HepG2 (cell line): ENCODE measurements around the gene FCRL2. TPM values are rescaled to one million over a fixed set of nuclear protein-coding genes. Genes with fewer than 3 reads are reported as not detected.

Experiments
- ATAC-seq: fragments of 200-7000 bp; cut with Tn5 transposase; 3 replicates; pipeline ENCODE4 v1.9.1; 2020; ENCODE audit warnings: mild to moderate bottlenecking, moderate library complexity
- BruUV-seq: library from RNA; stranded (reverse); fragments of 400-500 nt; replicated peaks from 2 replicates; lab custom pipeline; 2021; lab: Mats Ljungman, UMichigan
- CTCF ChIA-PET: fragments of 300-600 bp; formaldehyde crosslinking; extraction: SDS; loops from one replicate; lab custom pipeline; 2021; ENCODE audit warnings: low total read pairs, inconsistent platforms, low intra/inter-chr PET ratio; lab: Yijun Ruan, JAX
- POLR2A ChIA-PET: fragments of 350-600 bp; sonication (Branson Sonifier 250); formaldehyde crosslinking; loops from one replicate; lab custom pipeline; 2020; ENCODE audit warnings: antibody characterized with exemption, inconsistent platforms; lab: Yijun Ruan, JAX
- DNase-seq: peaks from one replicate; pipeline ENCODE4 v3.0.0-alpha.2; 2015; ENCODE audit warnings: low spot score
- FAIRE-seq: peaks from 3 replicates; lab custom pipeline; 2011; peaks lifted over from hg19 to GRCh38; lab: Jason Lieb, UNC
- H2AFZ ChIP-seq: one replicate; pipeline ENCODE4 v1.6.1; 2011; ENCODE audit warnings: low read length, inconsistent platforms
- H3K27ac ChIP-seq: fragments of 300-600 bp; 3 replicates; pipeline ENCODE4 v1.8.0; 2011; ENCODE audit warnings: mixed run types, mild to moderate bottlenecking, mixed read lengths, low read length, inconsistent platforms; ENCODE audit not compliant: insufficient read depth; ENCODE audit errors: extremely low read length
- H3K27me3 ChIP-seq, 2 experiments: fragments of 200-600 bp in 1 of 2; 2 replicates in 1 of 2; 3 replicates in 1 of 2; pipeline versions ENCODE4 v1.6.0 to v1.8.0; 2011; ENCODE audit warnings: low read length in 2 of 2, mild to moderate bottlenecking in 2 of 2, moderate library complexity in 2 of 2, inconsistent platforms in 1 of 2; ENCODE audit not compliant: insufficient read depth in 2 of 2, control insufficient read depth in 1 of 2
- H3K36me3 ChIP-seq, 2 experiments: fragments of 200-600 bp in 1 of 2; replicated peaks in 1 of 2; 2 replicates in 1 of 2; 3 replicates in 1 of 2; pipeline versions ENCODE4 v1.5.1 to v1.8.0; 2011; ENCODE audit warnings: low read length in 2 of 2, inconsistent platforms in 1 of 2; ENCODE audit not compliant: insufficient read depth in 2 of 2, control insufficient read depth in 1 of 2
- H3K4me1 ChIP-seq: 2 replicates; pipeline ENCODE4 v1.5.1; 2012; ENCODE audit warnings: low read length, inconsistent platforms; ENCODE audit not compliant: insufficient read depth
- H3K4me2 ChIP-seq: 2 replicates; pipeline ENCODE4 v1.6.0; 2011; ENCODE audit warnings: low read depth, low read length, inconsistent platforms
- H3K4me3 ChIP-seq, 3 experiments: fragments of 200-600 bp in 1 of 3; sonication (generic), shearing (Covaris generic) in 1 of 3; replicated peaks in 1 of 3; 2 replicates each; pipeline ENCODE4 v1.5.1; 2011 to 2016; ENCODE audit warnings: low read length in 3 of 3, inconsistent platforms in 2 of 3, low read depth in 2 of 3, mild to moderate bottlenecking in 2 of 3, control low read depth in 1 of 3, mixed read lengths in 1 of 3; ENCODE audit not compliant: insufficient read depth in 1 of 3
- H3K79me2 ChIP-seq: one replicate; pipeline ENCODE4 v1.6.1; 2011; ENCODE audit warnings: low read length, inconsistent platforms; ENCODE audit not compliant: insufficient read depth
- H3K9ac ChIP-seq: 2 replicates; pipeline ENCODE4 v1.6.0; 2011; ENCODE audit warnings: mild to moderate bottlenecking, low read depth, low read length, inconsistent platforms; ENCODE audit not compliant: insufficient read depth
- H3K9me3 ChIP-seq: 2 replicates; pipeline ENCODE4 v1.5.1; 2012; ENCODE audit warnings: mild to moderate bottlenecking, low read length
- H4K20me1 ChIP-seq: 2 replicates; pipeline ENCODE4 v1.6.0; 2011; ENCODE audit warnings: inconsistent platforms, mild to moderate bottlenecking, low read length, moderate library complexity; ENCODE audit not compliant: insufficient read depth
- ATF5 ChIP-seq: sonication (generic); formaldehyde crosslinking; IDR thresholded peaks from 2 replicates; pipeline ENCODE4 v1.4.0; 2020; ENCODE audit warnings: mild to moderate bottlenecking, low read depth, missing genetic modification reagents
- SKIL ChIP-seq: sonication (generic); formaldehyde crosslinking; IDR thresholded peaks from 2 replicates; pipeline ENCODE4 v1.8.0; 2022; ENCODE audit warnings: missing genetic modification reagents, mild to moderate bottlenecking, moderate library complexity, borderline replicate concordance
- SNRNP70 ChIP-seq: fragments of 200-400 bp; formaldehyde crosslinking; IDR thresholded peaks from 2 replicates; pipeline ENCODE4 v1.6.1; 2017; ENCODE audit warnings: mild to moderate bottlenecking, low read depth, low read length, moderate library complexity
- TEAD3 ChIP-seq: optimal IDR thresholded peaks from 2 replicates; pipeline ENCODE3; 2016; ENCODE audit warnings: borderline replicate concordance
- ZNF33B ChIP-seq: sonication (generic); formaldehyde crosslinking; IDR thresholded peaks from 2 replicates; pipeline ENCODE4 v1.5.1; 2020; ENCODE audit warnings: mild to moderate bottlenecking, missing genetic modification reagents
- ZNF800 ChIP-seq: sonication (generic); formaldehyde crosslinking; IDR thresholded peaks from 2 replicates; pipeline ENCODE4 v1.4.0; 2020; ENCODE audit warnings: missing genetic modification reagents
- in situ Hi-C: cut with HindIII; loops from 2 replicates; pipeline ENCODE4 v1.10.0; 2017; ENCODE audit warnings: low pct_unique_long_range_greater_than_20kb; ENCODE audit not compliant: extremely low pct_ligation_motif_present
- intact Hi-C: fragments of 100-400 bp; cut with micrococcal nuclease; formaldehyde crosslinking; loops from one replicate; pipeline ENCODE4 v1.10.0; 2022; ENCODE audit not compliant: unreplicated experiment
- polyA plus RNA-seq, 8 experiments: library from polyadenylated mRNA; depleted of rRNA in 3 of 8; stranded (reverse) in 7 of 8; unstranded in 1 of 8; fragments of >200 nt; fragmentation: Illumina TruSeq in 4 of 8; extraction: Trizol in 4 of 8; gene quantifications; 2 replicates each; pipeline versions ENCODE4 v1.2.1 to v1.2.3, GENCODE V29; 2011 to 2016; ENCODE audit warnings: low read depth in 4 of 8, missing spikeins in 1 of 8, mixed read lengths in 1 of 8; ENCODE audit not compliant: insufficient read depth in 1 of 8
- total RNA-seq, 5 experiments: library from RNA; depleted of rRNA; stranded (reverse); fragments of >200 nt; fragmentation: Illumina TruSeq; extraction: Trizol; gene quantifications; 2 replicates each; pipeline ENCODE4 v1.2.3, GENCODE V29; 2016; ENCODE audit warnings: low read depth in 1 of 5

FCRL2 gene
- total and polyA plus RNA-seq, 2 of the 13 experiments (the other 11 are each of a cell fraction or from before 2014, with no cell fraction given), result not detected

GRCh38 chr1:157770442-157771043 lies 6.4 kb downstream of the FCRL2 start (continued):
- TF ChIP-seq ZNF800, result no peak
- no peak for TF ChIP-seq ZNF33B (CRISPR knock-in tag)
- TF ChIP-seq SNRNP70, result no peak
- no peak for TF ChIP-seq SKIL (CRISPR knock-in tag)

- H3K36me3 ChIP-seq, result no peaks in the 10 kb centered on the region
- ATAC-seq, result no peak
- BruUV-seq, result no TSS peak
- ChIA-PET POLR2A (no interaction called here), CTCF (no interaction called here)
- no peak overlapping the region for H3K4me3 ChIP-seq
- no peaks in the 10 kb centered on the region for H3K9me3 ChIP-seq
- no peak overlapping the region for H3K9ac ChIP-seq
- no peaks in the 10 kb centered on the region for H3K27me3 ChIP-seq
- no peak overlapping the region for H3K4me2 ChIP-seq
- no peaks in the 10 kb centered on the region for H3K79me2 ChIP-seq
- H3K27ac ChIP-seq, result no peak overlapping the region
- intact Hi-C loops, result no loop called here
- no peaks in the 10 kb centered on the region for H3K4me1 ChIP-seq
- no peak for FAIRE-seq
- DNase-seq, result no peak
- no peaks in the 10 kb centered on the region for H4K20me1 ChIP-seq
- no peak overlapping the region for H2AFZ ChIP-seq
- TF ChIP-seq TEAD3 (no peak), ATF5 (CRISPR knock-in tag) (no peak)
- in situ Hi-C loops, result no loop called here
Observed at GRCh38 chr1:157766792-157767191, 10.1 kb downstream of the FCRL2 start.
